Measurements from ENCODE around the gene SYNJ2. TPM values are rescaled to one million over a fixed set of nuclear protein-coding genes. Genes with fewer than 3 reads are reported as not detected.
A peak's percentile ranks its signal among the peaks of the same experiment; 100 is the strongest.

The SYNJ2 gene
- total RNA-seq, 1 experiment from 2014 or later: 24.5 TPM

DNA sequence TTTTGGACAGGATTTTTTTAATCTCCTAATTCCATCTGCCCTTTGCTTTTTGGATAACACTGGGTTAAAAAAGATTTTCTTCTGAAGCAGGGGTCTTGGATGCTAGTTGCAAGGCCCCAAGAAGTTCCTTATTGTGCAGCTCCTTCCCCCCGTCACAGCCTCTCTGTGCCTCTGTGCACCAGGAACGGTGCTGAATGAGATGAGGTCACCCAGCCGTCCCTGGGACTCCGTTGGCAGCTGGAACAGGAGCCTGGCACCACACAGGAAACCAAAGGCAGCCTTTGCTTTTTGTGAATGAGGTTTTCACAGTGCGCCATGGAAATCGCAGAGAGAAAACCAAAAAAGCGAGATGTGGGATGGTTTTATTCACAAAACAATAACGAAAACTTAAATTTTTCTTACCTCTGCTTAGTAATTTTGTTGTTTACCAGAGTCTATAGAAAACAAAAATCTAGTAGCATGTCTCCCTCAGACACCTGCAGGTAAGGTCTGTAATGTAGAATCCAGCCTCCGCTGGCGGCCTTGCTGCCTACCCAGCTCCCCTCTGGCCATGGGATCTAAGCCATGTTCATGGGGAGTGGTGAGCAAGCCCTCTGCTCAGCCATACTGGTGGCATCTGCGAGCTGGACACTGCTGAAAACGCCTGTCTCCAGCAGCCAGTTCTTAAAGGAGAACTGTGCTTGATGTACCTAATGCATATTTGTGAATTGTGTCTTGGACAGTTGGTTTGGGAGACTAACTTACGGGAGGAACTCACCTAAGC is 40.4 kb upstream of the SYNJ2 start:
- Histone ChIP-seq H2BK120ac (ENCODE audit: low read depth, low read length, poor library complexity, severe bottlenecking) (no peak overlapping the region), H3K79me1 (ENCODE audit: insufficient read depth, low read depth, low read length, poor library complexity, severe bottlenecking) (no peaks in the 10 kb centered on the region), H3K27ac (ENCODE audit: insufficient read length, low read depth, low read length) (no peak overlapping the region), H3K4me1 (ENCODE audit: insufficient read depth, low read length) (no peaks in the 10 kb centered on the region), H3T11ph (ENCODE audit: low read length) (no peak overlapping the region), H3K4me2 (ENCODE audit: insufficient read depth, insufficient read length, low read length) (no peak overlapping the region), H3K23me2 (ENCODE audit: insufficient read length, low read depth, low read length, poor library complexity, severe bottlenecking) (no peaks in the 10 kb centered on the region), H2BK12ac (ENCODE audit: insufficient read length, low read depth, low read length) (no peak overlapping the region), H3K79me2 (ENCODE audit: insufficient read depth, low read length) (no peaks in the 10 kb centered on the region), H3K27me3 (ENCODE audit: insufficient read depth, low read length) (no peaks in the 10 kb centered on the region), H4K20me1 (ENCODE audit: control insufficient read depth, insufficient read depth, insufficient read length) (no peaks in the 10 kb centered on the region), H2AK5ac (ENCODE audit: insufficient read length, low read length) (no peak overlapping the region), H2BK5ac (ENCODE audit: insufficient read length, low read length) (no peak overlapping the region), H3K4ac (ENCODE audit: low read depth, low read length) (no peak overlapping the region), H3K14ac (ENCODE audit: insufficient read depth, low read length) (no peak overlapping the region), H3K23ac (ENCODE audit: insufficient read length, low read depth, low read length) (no peak overlapping the region), H2AFZ (ENCODE audit: low read length) (no peak overlapping the region), H2BK20ac (ENCODE audit: low read depth, low read length, poor library complexity, severe bottlenecking) (no peak overlapping the region), H3K18ac (ENCODE audit: insufficient read length, low read depth, low read length) (no peak overlapping the region), H3K9me3 (ENCODE audit: control insufficient read depth, low read depth, low read length) (no peaks in the 10 kb centered on the region), H4K5ac (ENCODE audit: insufficient read length, low read depth, low read length) (no peak overlapping the region), H3K9ac (ENCODE audit: extremely low read depth, insufficient read length, low read length) (no peak overlapping the region), H4K8ac (replicated peaks; ENCODE audit: insufficient read length, low read depth, low read length) (no peak overlapping the region), H2BK15ac (ENCODE audit: low read depth, low read length) (no peak overlapping the region), H4K91ac (ENCODE audit: insufficient read length, low read depth, low read length) (no peak overlapping the region), H3K56ac (ENCODE audit: insufficient read length, low read depth, low read length) (no peak overlapping the region)
- 0 out of 7 replicates have a peak overlapping the region, but pooled peaks of 1 of the 3 experiments have one; percentile 18 for H3K27ac Mint-ChIP-seq
- H3K27me3 Mint-ChIP-seq (ENCODE audit: low read depth): no peaks in the 10 kb centered on the region
- TF ChIP-seq, protein P1, sequence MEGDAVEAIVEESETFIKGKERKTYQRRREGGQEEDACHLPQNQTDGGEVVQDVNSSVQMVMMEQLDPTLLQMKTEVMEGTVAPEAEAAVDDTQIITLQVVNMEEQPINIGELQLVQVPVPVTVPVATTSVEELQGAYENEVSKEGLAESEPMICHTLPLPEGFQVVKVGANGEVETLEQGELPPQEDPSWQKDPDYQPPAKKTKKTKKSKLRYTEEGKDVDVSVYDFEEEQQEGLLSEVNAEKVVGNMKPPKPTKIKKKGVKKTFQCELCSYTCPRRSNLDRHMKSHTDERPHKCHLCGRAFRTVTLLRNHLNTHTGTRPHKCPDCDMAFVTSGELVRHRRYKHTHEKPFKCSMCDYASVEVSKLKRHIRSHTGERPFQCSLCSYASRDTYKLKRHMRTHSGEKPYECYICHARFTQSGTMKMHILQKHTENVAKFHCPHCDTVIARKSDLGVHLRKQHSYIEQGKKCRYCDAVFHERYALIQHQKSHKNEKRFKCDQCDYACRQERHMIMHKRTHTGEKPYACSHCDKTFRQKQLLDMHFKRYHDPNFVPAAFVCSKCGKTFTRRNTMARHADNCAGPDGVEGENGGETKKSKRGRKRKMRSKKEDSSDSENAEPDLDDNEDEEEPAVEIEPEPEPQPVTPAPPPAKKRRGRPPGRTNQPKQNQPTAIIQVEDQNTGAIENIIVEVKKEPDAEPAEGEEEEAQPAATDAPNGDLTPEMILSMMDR (conservative IDR thresholded peaks at IDR 0.05): no peak
- no CpG with 5 or more reads among the region's 13 CpGs for WGBS (ENCODE audit: extremely low coverage, insufficient read length, low lambda C conversion rate)
- H3K4me3 Mint-ChIP-seq: no peak overlapping the region
- no peak for DNase-seq
- peaks cover 16 to 82% (median 56%) of the 10 kb centered on the region in 3 experiments for H3K36me3 Mint-ChIP-seq (ENCODE audit: insufficient read depth in 1 of 3, low read depth in 3 of 3)
- H3K9me3 Mint-ChIP-seq: no peaks in the 10 kb centered on the region; a peak in 1 of 5 replicates
- H3K4me1 Mint-ChIP-seq: no peaks in the 10 kb centered on the region
